HCT116 (cell line): ENCODE measurements around the gene CKAP4. TPM values are rescaled to one million over a fixed set of nuclear protein-coding genes. Genes with fewer than 3 reads are reported as not detected.
A peak's percentile ranks its signal among the peaks of the same experiment; 100 is the strongest.

Source experiments
- ATAC-seq: fragments of 200-7000 bp; cut with Tn5 transposase; 2 replicates; pipeline ENCODE4 v1.9.1; 2020; ENCODE audit warnings: mild to moderate bottlenecking, moderate library complexity
- BruUV-seq: library from RNA; stranded (reverse); fragments of 400-500 nt; replicated peaks from 2 replicates; lab custom pipeline; 2021; lab: Mats Ljungman, UMichigan
- CTCF ChIA-PET: fragments of 300-600 bp; sonication (Branson Sonifier 250); formaldehyde crosslinking; loops from one replicate; lab custom pipeline; 2021; ENCODE audit warnings: antibody characterized with exemption; lab: Charles Lee
- POLR2A ChIA-PET: fragments of 300-600, 350-600 bp; sonication (Branson Sonifier 250); formaldehyde crosslinking; loops from one replicate; lab custom pipeline; 2021; ENCODE audit warnings: antibody characterized with exemption; lab: Charles Lee
- RAD21 ChIA-PET, 2 experiments: fragments of 300-600 bp; sonication (Branson Sonifier 250); formaldehyde crosslinking; loops; one replicate each; lab custom pipeline; 2023; ENCODE audit warnings: low total read pairs in 2 of 2; ENCODE audit not compliant: uncharacterized antibody in 2 of 2, unreplicated experiment in 2 of 2, low non-redundant PET in 1 of 2; lab: Charles Lee
- DNase-seq: peaks from one replicate; pipeline ENCODE4 v3.0.0-alpha.2; 2010; ENCODE audit warnings: low read depth, low spot score
- H2AFZ ChIP-seq: fragments of 200-600 bp; shearing (Covaris generic), sonication (generic); 2 replicates; pipeline ENCODE4 v1.6.1; 2017; ENCODE audit warnings: low read depth, mixed run types, mixed read lengths, antibody characterized with exemption, low read length; ENCODE audit not compliant: poor library complexity, severe bottlenecking
- H3K27ac ChIP-seq: 2 replicates; pipeline ENCODE4 v1.5.1; 2012; ENCODE audit warnings: low read depth, low read length
- H3K27me3 ChIP-seq: fragments of 200-600 bp; sonication (generic); 2 replicates; pipeline ENCODE4 v1.6.1; 2016; ENCODE audit warnings: mixed run types, low read length, mixed read lengths; ENCODE audit not compliant: insufficient read depth
- H3K36me3 ChIP-seq, 2 experiments: fragments of 200-500 bp in 1 of 2; fragments of 200-600 bp in 1 of 2; sonication (Bioruptor generic) in 1 of 2; sonication (generic) in 1 of 2; 2 replicates each; pipeline versions ENCODE4 v1.5.1 to v1.6.1; 2014 to 2016; ENCODE audit warnings: low read length in 2 of 2, inconsistent platforms in 1 of 2, mixed read lengths in 1 of 2, mixed run types in 1 of 2; ENCODE audit not compliant: insufficient read depth in 2 of 2, control insufficient read depth in 1 of 2
- H3K4me1 ChIP-seq, 2 experiments: fragments of 200-600 bp in 1 of 2; sonication (generic) in 1 of 2; 2 replicates each; pipeline versions ENCODE4 v1.5.1 to v1.6.1; 2012 to 2017; ENCODE audit warnings: low read length in 2 of 2, inconsistent platforms in 1 of 2, mild to moderate bottlenecking in 1 of 2, mixed read lengths in 1 of 2, mixed run types in 1 of 2, moderate library complexity in 1 of 2; ENCODE audit not compliant: insufficient read depth in 2 of 2, control insufficient read depth in 1 of 2
- H3K4me2 ChIP-seq: fragments of 200-600 bp; sonication (generic); 2 replicates; pipeline ENCODE4 v1.6.1; 2017; ENCODE audit warnings: mixed run types, low read length, mixed read lengths
- H3K4me3 ChIP-seq, 2 experiments: fragments of 200-600 bp in 1 of 2; sonication (generic) in 1 of 2; replicated peaks in 1 of 2; 2 replicates each; pipeline ENCODE4 v1.5.1; 2011 to 2016; ENCODE audit warnings: low read length in 2 of 2, control low read depth in 1 of 2, low read depth in 1 of 2, mild to moderate bottlenecking in 1 of 2, mixed read lengths in 1 of 2, mixed run types in 1 of 2
- H3K79me2 ChIP-seq: fragments of 200-600 bp; sonication (generic); 2 replicates; pipeline ENCODE4 v1.6.1; 2017; ENCODE audit warnings: mild to moderate bottlenecking, mixed run types, low read length, moderate library complexity, mixed read lengths; ENCODE audit not compliant: insufficient read depth
- H3K9ac ChIP-seq: fragments of 200-600 bp; sonication (generic); 2 replicates; pipeline ENCODE4 v1.6.1; 2016; ENCODE audit warnings: low read length, mixed read lengths
- H3K9me2 ChIP-seq: fragments of 200-600 bp; sonication (generic), shearing (Covaris generic); 2 replicates; pipeline ENCODE4 v1.6.1; 2017; ENCODE audit warnings: mixed run types, mild to moderate bottlenecking, moderate library complexity; ENCODE audit not compliant: insufficient read depth
- H3K9me3 ChIP-seq, 2 experiments: fragments of 200-500 bp in 1 of 2; fragments of 200-600 bp in 1 of 2; sonication (Bioruptor generic) in 1 of 2; sonication (generic) in 1 of 2; 2 replicates each; pipeline ENCODE4 v1.6.1; 2014 to 2017; ENCODE audit warnings: low read length in 2 of 2, mixed read lengths in 2 of 2, inconsistent platforms in 1 of 2, low read depth in 1 of 2, mild to moderate bottlenecking in 1 of 2, mixed run types in 1 of 2, moderate library complexity in 1 of 2; ENCODE audit not compliant: control insufficient read depth in 1 of 2, insufficient read depth in 1 of 2
- H4K20me1 ChIP-seq: fragments of 200-600 bp; sonication (generic), shearing (Covaris generic); 2 replicates; pipeline ENCODE4 v1.6.1; 2017; ENCODE audit warnings: mixed run types, mild to moderate bottlenecking, moderate library complexity; ENCODE audit not compliant: insufficient read depth
- CBX3 ChIP-seq: IDR thresholded peaks from 2 replicates; pipeline ENCODE4 v1.6.1; 2012; ENCODE audit warnings: low read depth
- CEBPB ChIP-seq: IDR thresholded peaks from 2 replicates; pipeline ENCODE4 v1.6.1; 2012; ENCODE audit warnings: low read depth
- EGR1 ChIP-seq: IDR thresholded peaks from 2 replicates; pipeline ENCODE4 v1.6.1; 2012; ENCODE audit warnings: low read depth
- SP1 ChIP-seq: IDR thresholded peaks from 2 replicates; pipeline ENCODE4 v1.6.1; 2012; ENCODE audit warnings: low read depth
- SRF ChIP-seq: IDR thresholded peaks from 2 replicates; pipeline ENCODE4 v1.6.1; 2012; ENCODE audit warnings: low read depth
- ZFX ChIP-seq: fragments of 450-650 bp; IDR thresholded peaks from 2 replicates; pipeline ENCODE4 v1.6.1; 2017
- intact Hi-C: fragments of 100-400 bp; cut with micrococcal nuclease; formaldehyde crosslinking; loops from 2 replicates; pipeline ENCODE4 v1.10.0; 2022
- total RNA-seq: library from RNA; stranded (reverse); gene quantifications from one replicate; pipeline ENCODE4 v1.2.1, GENCODE V29; 2021; ENCODE audit not compliant: unreplicated experiment
- TF ChIP-seq, protein P1 (sequence below): IDR thresholded peaks from 2 replicates; pipeline ENCODE4 v1.6.1; 2011; ENCODE audit warnings: mild to moderate bottlenecking, low read length, moderate library complexity; ENCODE audit not compliant: insufficient replicate concordance; ENCODE audit errors: extremely low read depth
- TF ChIP-seq, protein P2 (sequence below): IDR thresholded peaks from 2 replicates; pipeline ENCODE4 v1.6.1; 2012
- TF ChIP-seq, protein P3 (sequence below): IDR thresholded peaks from 2 replicates; pipeline ENCODE4 v1.6.1; 2012; ENCODE audit warnings: low read depth
- TF ChIP-seq, protein P4 (sequence below), 3 experiments: fragments of 200-600 bp in 1 of 3; sonication (generic) in 1 of 3; IDR thresholded peaks in 2 of 3; conservative IDR thresholded peaks in 1 of 3; 2 replicates each; pipeline ENCODE4 v1.5.1; 2012 to 2017; ENCODE audit warnings: low read depth in 2 of 3, low read length in 2 of 3, antibody characterized with exemption in 1 of 3, borderline replicate concordance in 1 of 3, control low read depth in 1 of 3, mild to moderate bottlenecking in 1 of 3, mixed read lengths in 1 of 3, mixed run types in 1 of 3, moderate library complexity in 1 of 3; ENCODE audit not compliant: insufficient read depth in 1 of 3

Gene CKAP4
- total RNA-seq, 1 experiment from 2014 or later: 45.9 TPM

DNA sequence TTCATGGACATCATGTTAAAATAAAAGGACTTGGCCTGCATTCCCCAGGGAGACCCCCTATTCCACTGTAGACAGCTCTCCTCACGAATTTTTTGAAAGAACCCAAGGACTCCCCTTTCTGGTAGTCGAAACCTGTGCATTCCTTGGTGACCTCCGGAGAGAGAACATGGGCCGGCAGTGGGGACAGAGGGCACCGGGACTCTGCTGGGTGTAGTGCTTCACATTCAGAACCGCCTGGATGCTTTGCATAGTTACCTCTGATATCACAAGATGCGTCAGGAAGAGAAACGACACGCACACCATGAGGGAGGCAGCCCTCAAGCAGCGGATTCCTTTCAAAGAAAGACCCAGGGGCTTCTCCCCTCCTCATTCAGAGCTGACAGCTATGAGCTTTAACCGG, 9.7 kb downstream of the CKAP4 start:
- Histone ChIP-seq H3K4me3 (no peak overlapping the region), H3K79me2 (peaks cover 10% of the 10 kb centered on the region), H2AFZ (no peak overlapping the region), H3K27ac (no peak overlapping the region), H4K20me1 (no peaks in the 10 kb centered on the region), H3K9ac (no peak overlapping the region), H3K4me1 (no peaks in the 10 kb centered on the region), H3K36me3 (peaks cover 11 to 15% of the 10 kb centered on the region in 2 experiments; a peak in 3 of 4 replicates), H3K9me2 (no peaks in the 10 kb centered on the region), H3K27me3 (no peaks in the 10 kb centered on the region), H3K9me3 (no peaks in the 10 kb centered on the region)
- DNase-seq: no peak
- BruUV-seq: TSS peak; percentile 19
- ATAC-seq: no peak
- RAD21 ChIA-PET: no interaction called here
- CTCF ChIA-PET: interaction anchor here (1.2 to 1.6 kb wide), 2 partner anchors 14 to 119 kb away, joined by 3 to 4 read pairs; partner anchors contain the start of gene POLR3B
- TF ChIP-seq CEBPB: no peak
- TF ChIP-seq, protein P1, sequence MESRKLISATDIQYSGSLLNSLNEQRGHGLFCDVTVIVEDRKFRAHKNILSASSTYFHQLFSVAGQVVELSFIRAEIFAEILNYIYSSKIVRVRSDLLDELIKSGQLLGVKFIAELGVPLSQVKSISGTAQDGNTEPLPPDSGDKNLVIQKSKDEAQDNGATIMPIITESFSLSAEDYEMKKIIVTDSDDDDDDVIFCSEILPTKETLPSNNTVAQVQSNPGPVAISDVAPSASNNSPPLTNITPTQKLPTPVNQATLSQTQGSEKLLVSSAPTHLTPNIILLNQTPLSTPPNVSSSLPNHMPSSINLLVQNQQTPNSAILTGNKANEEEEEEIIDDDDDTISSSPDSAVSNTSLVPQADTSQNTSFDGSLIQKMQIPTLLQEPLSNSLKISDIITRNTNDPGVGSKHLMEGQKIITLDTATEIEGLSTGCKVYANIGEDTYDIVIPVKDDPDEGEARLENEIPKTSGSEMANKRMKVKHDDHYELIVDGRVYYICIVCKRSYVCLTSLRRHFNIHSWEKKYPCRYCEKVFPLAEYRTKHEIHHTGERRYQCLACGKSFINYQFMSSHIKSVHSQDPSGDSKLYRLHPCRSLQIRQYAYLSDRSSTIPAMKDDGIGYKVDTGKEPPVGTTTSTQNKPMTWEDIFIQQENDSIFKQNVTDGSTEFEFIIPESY: no peak
- TF ChIP-seq, protein P2, sequence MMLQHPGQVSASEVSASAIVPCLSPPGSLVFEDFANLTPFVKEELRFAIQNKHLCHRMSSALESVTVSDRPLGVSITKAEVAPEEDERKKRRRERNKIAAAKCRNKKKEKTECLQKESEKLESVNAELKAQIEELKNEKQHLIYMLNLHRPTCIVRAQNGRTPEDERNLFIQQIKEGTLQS: no peak
- no peak for TF ChIP-seq ZFX
- no peak for TF ChIP-seq EGR1
- TF ChIP-seq SP1: no peak
- TF ChIP-seq, protein P3, sequence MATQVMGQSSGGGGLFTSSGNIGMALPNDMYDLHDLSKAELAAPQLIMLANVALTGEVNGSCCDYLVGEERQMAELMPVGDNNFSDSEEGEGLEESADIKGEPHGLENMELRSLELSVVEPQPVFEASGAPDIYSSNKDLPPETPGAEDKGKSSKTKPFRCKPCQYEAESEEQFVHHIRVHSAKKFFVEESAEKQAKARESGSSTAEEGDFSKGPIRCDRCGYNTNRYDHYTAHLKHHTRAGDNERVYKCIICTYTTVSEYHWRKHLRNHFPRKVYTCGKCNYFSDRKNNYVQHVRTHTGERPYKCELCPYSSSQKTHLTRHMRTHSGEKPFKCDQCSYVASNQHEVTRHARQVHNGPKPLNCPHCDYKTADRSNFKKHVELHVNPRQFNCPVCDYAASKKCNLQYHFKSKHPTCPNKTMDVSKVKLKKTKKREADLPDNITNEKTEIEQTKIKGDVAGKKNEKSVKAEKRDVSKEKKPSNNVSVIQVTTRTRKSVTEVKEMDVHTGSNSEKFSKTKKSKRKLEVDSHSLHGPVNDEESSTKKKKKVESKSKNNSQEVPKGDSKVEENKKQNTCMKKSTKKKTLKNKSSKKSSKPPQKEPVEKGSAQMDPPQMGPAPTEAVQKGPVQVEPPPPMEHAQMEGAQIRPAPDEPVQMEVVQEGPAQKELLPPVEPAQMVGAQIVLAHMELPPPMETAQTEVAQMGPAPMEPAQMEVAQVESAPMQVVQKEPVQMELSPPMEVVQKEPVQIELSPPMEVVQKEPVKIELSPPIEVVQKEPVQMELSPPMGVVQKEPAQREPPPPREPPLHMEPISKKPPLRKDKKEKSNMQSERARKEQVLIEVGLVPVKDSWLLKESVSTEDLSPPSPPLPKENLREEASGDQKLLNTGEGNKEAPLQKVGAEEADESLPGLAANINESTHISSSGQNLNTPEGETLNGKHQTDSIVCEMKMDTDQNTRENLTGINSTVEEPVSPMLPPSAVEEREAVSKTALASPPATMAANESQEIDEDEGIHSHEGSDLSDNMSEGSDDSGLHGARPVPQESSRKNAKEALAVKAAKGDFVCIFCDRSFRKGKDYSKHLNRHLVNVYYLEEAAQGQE: no peak
- TF ChIP-seq SRF: no peak
- no peak for TF ChIP-seq CBX3
- TF ChIP-seq, protein P4, sequence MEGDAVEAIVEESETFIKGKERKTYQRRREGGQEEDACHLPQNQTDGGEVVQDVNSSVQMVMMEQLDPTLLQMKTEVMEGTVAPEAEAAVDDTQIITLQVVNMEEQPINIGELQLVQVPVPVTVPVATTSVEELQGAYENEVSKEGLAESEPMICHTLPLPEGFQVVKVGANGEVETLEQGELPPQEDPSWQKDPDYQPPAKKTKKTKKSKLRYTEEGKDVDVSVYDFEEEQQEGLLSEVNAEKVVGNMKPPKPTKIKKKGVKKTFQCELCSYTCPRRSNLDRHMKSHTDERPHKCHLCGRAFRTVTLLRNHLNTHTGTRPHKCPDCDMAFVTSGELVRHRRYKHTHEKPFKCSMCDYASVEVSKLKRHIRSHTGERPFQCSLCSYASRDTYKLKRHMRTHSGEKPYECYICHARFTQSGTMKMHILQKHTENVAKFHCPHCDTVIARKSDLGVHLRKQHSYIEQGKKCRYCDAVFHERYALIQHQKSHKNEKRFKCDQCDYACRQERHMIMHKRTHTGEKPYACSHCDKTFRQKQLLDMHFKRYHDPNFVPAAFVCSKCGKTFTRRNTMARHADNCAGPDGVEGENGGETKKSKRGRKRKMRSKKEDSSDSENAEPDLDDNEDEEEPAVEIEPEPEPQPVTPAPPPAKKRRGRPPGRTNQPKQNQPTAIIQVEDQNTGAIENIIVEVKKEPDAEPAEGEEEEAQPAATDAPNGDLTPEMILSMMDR (IDR thresholded peaks at IDR 0.05 in 2 of 3, conservative IDR thresholded peaks at IDR 0.05 in 1 of 3; ENCODE audit: borderline replicate concordance in 1 of 3, insufficient read depth in 1 of 3, low read depth in 2 of 3, low read length in 2 of 3): no peak
- TF ChIP-seq, all 23 proteins: peak for 0
- no peak overlapping the region for H3K4me2 ChIP-seq
- intact Hi-C loops: no loop called here
- POLR2A ChIA-PET: interaction anchor here (0.7 kb wide), 1 partner anchor 91 kb away, joined by 3 read pairs; no protein-coding TSS in a partner anchor
